WERI-Rb-1 (cell line): ENCODE measurements around the gene TNS1.
A peak's percentile ranks its signal among the peaks of the same experiment; 100 is the strongest.

ENCODE experiments used
- DNase-seq: peaks from one replicate; pipeline ENCODE4 v3.0.0-alpha.2; 2020
- H3K27ac ChIP-seq: fragments of 250-450 bp; sonication (Bioruptor Pico); 2 replicates; pipeline ENCODE4 v1.5.1; 2020; ENCODE audit warnings: mild to moderate bottlenecking, moderate library complexity
- H3K27me3 ChIP-seq: fragments of 250-450 bp; sonication (Bioruptor Pico); 2 replicates; pipeline ENCODE4 v1.5.1; 2021; ENCODE audit warnings: mild to moderate bottlenecking, low read depth, moderate library complexity; ENCODE audit not compliant: insufficient read depth, severe bottlenecking
- H3K36me3 ChIP-seq: fragments of 250-450 bp; sonication (Bioruptor Pico); 2 replicates; pipeline ENCODE4 v1.5.1; 2020; ENCODE audit warnings: mild to moderate bottlenecking, moderate library complexity
- H3K4me3 ChIP-seq: 2 replicates; pipeline ENCODE4 v1.5.1; 2011; ENCODE audit warnings: low read depth, mild to moderate bottlenecking, control low read depth, low read length
- H3K9me3 ChIP-seq: fragments of 250-450 bp; sonication (Bioruptor Pico); 2 replicates; pipeline ENCODE4 v1.5.1; 2021; ENCODE audit warnings: mild to moderate bottlenecking, moderate library complexity; ENCODE audit not compliant: severe bottlenecking
- TF ChIP-seq, protein P1 (sequence below): IDR thresholded peaks from 2 replicates; pipeline ENCODE4 v1.5.1; 2011; ENCODE audit warnings: low read depth, mild to moderate bottlenecking, control low read depth, inconsistent platforms, low read length

The TNS1 gene

DNA sequence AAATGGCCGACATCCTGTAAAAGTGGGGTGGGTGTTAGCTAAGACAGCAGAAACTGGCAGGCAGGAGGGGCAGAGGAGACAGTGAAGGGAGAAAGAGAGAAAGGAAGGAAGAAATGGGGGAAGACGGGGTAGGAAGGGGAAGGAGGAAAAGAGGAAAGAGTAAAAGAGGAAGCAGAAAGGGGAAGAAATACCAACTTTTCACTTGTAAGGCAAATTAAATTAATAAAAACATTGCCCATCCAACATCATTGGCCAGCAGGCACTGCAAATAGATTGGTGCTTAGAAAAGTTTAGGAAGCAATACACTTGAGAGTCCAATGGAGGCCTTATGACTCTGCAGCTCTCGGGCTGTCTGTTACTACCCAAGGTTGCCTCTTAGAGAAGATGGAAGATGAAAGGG is 116.7 kb downstream of the TNS1 start:
- no peaks in the 10 kb centered on the region for H3K36me3 ChIP-seq
- TF ChIP-seq, protein P1, sequence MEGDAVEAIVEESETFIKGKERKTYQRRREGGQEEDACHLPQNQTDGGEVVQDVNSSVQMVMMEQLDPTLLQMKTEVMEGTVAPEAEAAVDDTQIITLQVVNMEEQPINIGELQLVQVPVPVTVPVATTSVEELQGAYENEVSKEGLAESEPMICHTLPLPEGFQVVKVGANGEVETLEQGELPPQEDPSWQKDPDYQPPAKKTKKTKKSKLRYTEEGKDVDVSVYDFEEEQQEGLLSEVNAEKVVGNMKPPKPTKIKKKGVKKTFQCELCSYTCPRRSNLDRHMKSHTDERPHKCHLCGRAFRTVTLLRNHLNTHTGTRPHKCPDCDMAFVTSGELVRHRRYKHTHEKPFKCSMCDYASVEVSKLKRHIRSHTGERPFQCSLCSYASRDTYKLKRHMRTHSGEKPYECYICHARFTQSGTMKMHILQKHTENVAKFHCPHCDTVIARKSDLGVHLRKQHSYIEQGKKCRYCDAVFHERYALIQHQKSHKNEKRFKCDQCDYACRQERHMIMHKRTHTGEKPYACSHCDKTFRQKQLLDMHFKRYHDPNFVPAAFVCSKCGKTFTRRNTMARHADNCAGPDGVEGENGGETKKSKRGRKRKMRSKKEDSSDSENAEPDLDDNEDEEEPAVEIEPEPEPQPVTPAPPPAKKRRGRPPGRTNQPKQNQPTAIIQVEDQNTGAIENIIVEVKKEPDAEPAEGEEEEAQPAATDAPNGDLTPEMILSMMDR: no peak
- no peak for DNase-seq
- H3K27me3 ChIP-seq: no peaks in the 10 kb centered on the region
- H3K9me3 ChIP-seq: no peaks in the 10 kb centered on the region
- H3K27ac ChIP-seq: no peak overlapping the region
- H3K4me3 ChIP-seq: no peak overlapping the region

DNA sequence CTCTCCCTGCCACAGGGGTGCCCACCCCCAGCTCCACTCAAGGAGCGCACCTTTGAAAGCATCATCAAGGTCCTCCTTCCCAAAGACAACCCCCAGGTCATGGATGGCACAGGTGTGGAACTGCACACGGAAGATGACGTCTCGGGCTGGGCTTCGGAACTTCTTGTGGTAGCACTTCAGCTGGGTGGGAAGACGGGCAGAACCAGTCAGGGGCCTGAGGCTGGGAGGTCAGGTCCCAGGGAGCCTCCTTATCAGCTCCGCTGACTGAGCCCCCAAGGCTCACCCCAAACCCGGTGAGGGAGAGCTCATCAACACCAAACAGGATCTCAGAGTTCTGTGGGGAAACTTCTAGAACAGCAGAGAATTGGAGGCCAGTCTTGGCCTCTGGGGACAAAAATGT is 117.8 kb downstream of the TNS1 start:
- H3K9me3 ChIP-seq: no peaks in the 10 kb centered on the region
- TF ChIP-seq, protein P1: no peak
- no peak overlapping the region for H3K4me3 ChIP-seq
- DNase-seq: no peak
- H3K27ac ChIP-seq: no peak overlapping the region
- H3K27me3 ChIP-seq: no peaks in the 10 kb centered on the region
- H3K36me3 ChIP-seq: no peaks in the 10 kb centered on the region

DNA sequence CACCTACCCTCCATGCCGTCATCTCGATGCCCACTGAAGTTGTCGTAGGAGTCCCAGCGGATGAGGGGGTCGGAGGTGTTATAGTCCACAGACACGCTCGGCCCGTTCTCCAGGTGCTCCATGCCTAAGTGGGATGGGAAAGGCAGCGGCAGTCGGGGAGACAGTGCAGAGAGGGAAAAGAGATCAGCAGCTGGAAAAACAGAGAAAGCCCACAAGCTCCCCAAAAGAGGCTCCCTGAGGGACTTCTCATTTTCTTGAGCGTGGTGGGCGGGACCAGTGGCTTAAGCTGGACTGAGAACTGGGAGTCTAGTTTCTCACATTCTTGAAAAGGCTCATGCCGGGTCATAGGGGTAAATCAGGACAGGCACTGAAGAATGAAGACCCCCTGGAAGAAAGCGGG is 121.9 kb downstream of the TNS1 start:
- no peak for DNase-seq
- H3K36me3 ChIP-seq: no peaks in the 10 kb centered on the region
- no peak overlapping the region for H3K27ac ChIP-seq
- H3K27me3 ChIP-seq: no peaks in the 10 kb centered on the region
- H3K9me3 ChIP-seq: no peaks in the 10 kb centered on the region
- H3K4me3 ChIP-seq: no peak overlapping the region
- TF ChIP-seq, protein P1: no peak

DNA sequence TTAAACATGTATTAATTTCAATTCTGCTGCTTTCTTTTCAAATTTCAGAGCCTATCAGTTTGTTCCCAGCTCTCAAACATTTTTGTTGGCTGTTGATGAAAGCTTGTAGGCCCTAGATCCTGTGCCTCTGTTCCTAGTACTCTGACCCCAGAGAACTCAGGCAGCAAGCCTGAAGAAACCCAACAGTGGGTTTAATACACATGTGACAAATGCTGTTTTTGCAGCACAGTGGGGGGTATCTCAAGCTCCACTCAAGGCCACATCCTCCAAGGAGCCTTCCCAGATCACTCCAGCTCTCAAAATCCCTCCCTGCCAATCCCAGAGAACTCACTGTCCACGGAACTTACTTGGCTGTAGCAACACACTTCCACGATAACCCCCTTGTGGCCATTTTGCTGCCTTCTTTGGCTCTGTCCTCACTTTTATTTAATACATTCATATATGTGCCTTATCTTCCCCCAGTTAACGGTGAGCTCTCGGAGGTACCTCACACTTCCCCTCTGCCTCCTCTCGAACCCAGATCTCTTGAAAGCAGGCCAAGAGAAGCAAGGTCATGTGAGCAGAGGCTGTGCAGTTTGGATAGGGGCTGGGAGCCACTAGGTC is 122.4 kb downstream of the TNS1 start:
- DNase-seq: no peak
- no peaks in the 10 kb centered on the region for H3K27me3 ChIP-seq

DNA sequence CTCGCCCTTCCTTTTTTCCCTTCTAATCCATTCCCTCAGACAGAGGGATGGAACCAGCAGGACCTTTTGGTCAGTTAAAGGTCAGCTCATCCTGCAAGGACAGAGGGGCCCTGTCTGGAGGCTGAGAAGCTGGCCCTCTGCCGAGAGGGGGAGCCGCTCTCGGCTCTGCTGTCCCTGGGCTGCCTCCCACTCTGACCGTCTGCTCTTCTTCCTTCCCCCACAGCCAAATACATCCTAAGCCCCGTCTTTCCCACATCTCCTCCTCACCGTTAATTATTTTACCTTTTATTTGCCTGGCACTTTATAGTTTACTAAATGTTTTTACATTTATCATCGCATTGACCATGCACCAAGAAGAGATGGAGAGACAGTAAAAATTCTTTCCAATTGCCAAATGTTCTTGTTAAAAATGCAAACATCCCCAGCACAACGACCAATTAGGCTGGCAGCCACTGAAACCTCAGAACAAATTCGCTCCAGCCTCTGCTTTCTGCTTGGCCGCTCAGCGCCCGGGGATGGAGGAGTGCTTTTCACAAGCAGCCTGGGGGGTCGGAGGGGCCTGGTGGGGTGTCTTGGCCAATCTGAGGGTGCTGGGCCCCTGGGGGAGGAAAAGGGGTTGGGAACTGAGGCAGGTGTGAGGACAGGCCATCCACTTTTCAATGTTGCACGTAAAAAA is 123.7 kb downstream of the TNS1 start:
- no peak for DNase-seq
- Histone ChIP-seq H3K27me3 (no peaks in the 10 kb centered on the region), H3K4me3 (no peak overlapping the region), H3K9me3 (no peaks in the 10 kb centered on the region), H3K36me3 (no peaks in the 10 kb centered on the region), H3K27ac (no peak overlapping the region)
- TF ChIP-seq, protein P1: peak; percentile 64

More for the DNA sequence above, 122.4 kb downstream of the TNS1 start:
- no peak overlapping the region for H3K27ac ChIP-seq
- H3K4me3 ChIP-seq: no peak overlapping the region
- no peaks in the 10 kb centered on the region for H3K36me3 ChIP-seq
- no peaks in the 10 kb centered on the region for H3K9me3 ChIP-seq
- TF ChIP-seq, protein P1: no peak
